HG02763 (cell line): ENCODE data around the gene EML3.

Experiments
- ATAC-seq: cut with Tn5 transposase; IDR thresholded peaks from one replicate; pipeline ENCODE4 v1.9.1; 2021; ENCODE audit warnings: mild to moderate bottlenecking, moderate library complexity; ENCODE audit not compliant: unreplicated experiment

EML3 gene

DNA sequence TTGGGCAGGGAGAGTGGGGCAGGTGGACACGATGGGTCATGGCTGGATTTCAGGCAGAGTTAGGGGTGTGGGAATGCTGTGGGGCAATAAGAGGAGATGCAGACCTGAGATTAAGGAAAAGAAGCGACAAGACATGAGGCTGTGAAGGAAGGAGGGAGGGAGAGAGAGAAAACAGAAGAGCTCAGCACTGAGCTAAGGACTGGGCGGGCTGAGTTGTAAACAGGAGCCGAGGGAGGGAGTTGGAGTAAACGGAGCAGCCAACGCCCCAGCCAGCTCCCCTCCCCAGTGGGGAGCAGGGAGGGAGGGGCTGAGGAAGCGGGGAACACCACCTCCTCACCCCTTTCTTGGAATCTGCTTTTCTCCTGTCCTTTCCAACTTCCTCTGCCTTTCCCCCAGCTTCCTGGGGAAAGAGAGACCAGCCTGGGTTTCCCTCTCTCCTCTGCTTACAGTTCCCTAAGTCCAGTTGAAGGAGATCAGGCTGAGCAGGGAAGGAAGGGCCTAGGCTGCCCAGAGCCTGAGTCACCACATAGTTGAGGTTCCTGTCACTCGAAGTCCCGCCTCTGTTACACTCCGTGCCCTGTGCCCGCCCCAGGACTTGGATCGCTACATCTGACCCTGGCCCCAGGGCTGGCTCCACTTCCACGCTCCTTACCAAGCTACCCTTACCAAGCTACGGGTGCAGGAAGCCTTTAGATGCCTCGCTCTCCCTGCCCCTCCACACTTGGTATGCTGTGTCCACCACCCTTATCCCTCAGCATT, 59.3 kb downstream of the EML3 start:
- ATAC-seq: no peak

DNA sequence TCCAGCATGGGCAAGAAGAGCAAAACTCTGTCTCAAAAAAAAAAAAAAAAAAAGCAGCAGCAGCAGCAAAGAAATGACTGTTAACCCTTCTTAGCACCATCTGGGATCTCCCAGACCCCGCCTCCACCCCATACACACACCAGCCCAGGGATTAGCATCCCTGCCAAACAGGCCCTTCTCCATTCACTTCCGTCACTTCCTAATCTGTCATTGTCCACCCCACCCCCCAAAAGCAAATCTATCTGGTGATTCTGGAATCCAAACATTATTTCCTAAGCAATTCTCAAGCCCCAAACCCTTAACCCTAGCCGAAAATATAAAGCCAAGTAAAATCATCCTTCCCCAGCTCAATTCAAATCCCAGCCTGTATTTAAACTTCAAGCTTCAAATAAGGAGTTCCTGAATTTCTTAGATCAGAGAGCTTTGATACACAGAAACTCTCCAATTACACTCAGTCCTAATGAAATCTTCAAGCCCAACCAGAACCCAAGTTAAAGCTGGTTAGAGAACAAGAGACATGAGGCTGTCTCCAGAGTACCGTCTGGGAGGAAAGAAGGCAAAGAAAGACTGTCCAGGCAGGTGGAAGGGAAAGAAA, 60.0 kb downstream of the EML3 start:
- no peak for ATAC-seq
